K562 (cell line): ENCODE results near the gene CCDC97. TPM values are rescaled to one million over a fixed set of nuclear protein-coding genes. Genes with fewer than 3 reads are reported as not detected.

Experiments
- AFF4 ChIP-seq: sonication (generic); formaldehyde crosslinking; IDR thresholded peaks from 2 replicates; pipeline ENCODE4 v1.8.0; 2023; ENCODE audit warnings: mild to moderate bottlenecking, missing genetic modification reagents
- ASH1L ChIP-seq: fragments of 450-650 bp; IDR thresholded peaks from 2 replicates; pipeline ENCODE4 v1.6.1; 2018; ENCODE audit warnings: borderline replicate concordance, mild to moderate bottlenecking, low read depth; ENCODE audit not compliant: partially characterized antibody
- CBFA2T2 ChIP-seq: fragments of 450-650 bp; conservative IDR thresholded peaks from 2 replicates; pipeline ENCODE4 v1.6.1; 2017; ENCODE audit warnings: mild to moderate bottlenecking
- CBFA2T3 ChIP-seq: fragments of 450-650 bp; IDR thresholded peaks from 2 replicates; pipeline ENCODE4 v1.6.1; 2017
- GABPB2 ChIP-seq: fragments of 250-450 bp; sonication (Bioruptor Pico); conservative IDR thresholded peaks from 2 replicates; pipeline ENCODE4 v1.5.1; 2021; ENCODE audit warnings: mild to moderate bottlenecking
- GATA2 ChIP-seq: sonication (generic); formaldehyde crosslinking; IDR thresholded peaks from 2 replicates; pipeline ENCODE4 v1.4.0; 2020; ENCODE audit warnings: mild to moderate bottlenecking, missing genetic modification reagents
- GTF2E2 ChIP-seq: fragments of 200-800 bp; sonication (Bioruptor generic); IDR thresholded peaks from 2 replicates; pipeline ENCODE4 v1.6.1; 2016; ENCODE audit warnings: missing genetic modification characterization, missing compliant biosample characterization
- MTF1 ChIP-seq: fragments of 250-450 bp; sonication (Bioruptor Pico); IDR thresholded peaks from 2 replicates; pipeline ENCODE4 v1.9.0; 2021; ENCODE audit warnings: moderate library complexity, mild to moderate bottlenecking, inconsistent platforms, borderline replicate concordance
- MYNN ChIP-seq, 2 experiments: sonication (generic); formaldehyde crosslinking in 1 of 2; IDR thresholded peaks; 2 replicates each; pipeline versions ENCODE4 v1.5.0 to v1.6.1; 2016 to 2020; ENCODE audit warnings: antibody characterized with exemption in 1 of 2, missing genetic modification reagents in 1 of 2
- NFATC3 ChIP-seq: fragments of 450-650 bp; IDR thresholded peaks from 2 replicates; pipeline ENCODE4 v1.6.1; 2017; ENCODE audit warnings: mild to moderate bottlenecking
- NFIC ChIP-seq: fragments of 450-650 bp; IDR thresholded peaks from 2 replicates; pipeline ENCODE4 v1.6.1; 2017; ENCODE audit warnings: mild to moderate bottlenecking, inconsistent platforms
- RBFOX2 ChIP-seq: fragments of 200-400 bp; formaldehyde crosslinking; IDR thresholded peaks from 2 replicates; pipeline ENCODE4 v1.6.1; 2017; ENCODE audit warnings: low read depth, mild to moderate bottlenecking, low read length, moderate library complexity
- RBM25 ChIP-seq: fragments of 200-400 bp; formaldehyde crosslinking; IDR thresholded peaks from 2 replicates; pipeline ENCODE4 v1.6.1; 2018; ENCODE audit warnings: low read length, low read depth, moderate library complexity; ENCODE audit not compliant: severe bottlenecking
- SAFB2 ChIP-seq: fragments of 200-400 bp; formaldehyde crosslinking; IDR thresholded peaks from 2 replicates; pipeline ENCODE4 v1.6.1; 2018; ENCODE audit warnings: borderline replicate concordance, low read length, low read depth, moderate library complexity; ENCODE audit not compliant: severe bottlenecking
- SMARCC2 ChIP-seq: fragments of 450-650 bp; IDR thresholded peaks from 2 replicates; pipeline ENCODE4 v1.6.1; 2017; ENCODE audit warnings: antibody characterized with exemption, moderate library complexity, mild to moderate bottlenecking, low read depth
- USF2 ChIP-seq: sonication (generic); formaldehyde crosslinking; IDR thresholded peaks from 2 replicates; pipeline ENCODE4 v1.5.0; 2020; ENCODE audit warnings: missing genetic modification reagents
- YY1 ChIP-seq, 3 experiments: IDR thresholded peaks; 2 replicates each; pipeline ENCODE4 v1.6.1; 2011; ENCODE audit warnings: low read length in 2 of 3, mild to moderate bottlenecking in 2 of 3, moderate library complexity in 2 of 3, borderline replicate concordance in 1 of 3, control low read depth in 1 of 3, low read depth in 1 of 3; ENCODE audit not compliant: insufficient read depth in 3 of 3, insufficient replicate concordance in 2 of 3, control insufficient read depth in 1 of 3, insufficient read length in 1 of 3; ENCODE audit errors: extremely low read depth in 1 of 3
- ZFP36 ChIP-seq: fragments of 150-350 bp; IDR thresholded peaks from 2 replicates; pipeline ENCODE4 v1.6.1; 2018; ENCODE audit warnings: low read length, low read depth; ENCODE audit not compliant: partially characterized antibody
- ZNF583 ChIP-seq: fragments of 250-450 bp; sonication (Bioruptor Pico); IDR thresholded peaks from 2 replicates; pipeline ENCODE4 v1.4.0; 2020
- ZNF655 ChIP-seq: fragments of 250-450 bp; sonication (Bioruptor Pico); IDR thresholded peaks from 2 replicates; pipeline ENCODE4 v1.5.0; 2021
- ZNF699 ChIP-seq: fragments of 250-450 bp; sonication (Bioruptor Pico); IDR thresholded peaks from 2 replicates; pipeline ENCODE4 v1.8.0; 2021; ENCODE audit warnings: mild to moderate bottlenecking, moderate library complexity; ENCODE audit not compliant: insufficient replicate concordance
- ZNF717 ChIP-seq: fragments of 250-450 bp; sonication (Bioruptor Pico); IDR thresholded peaks from 2 replicates; pipeline ENCODE4 v1.5.0; 2021
- polyA plus RNA-seq, 8 experiments: library from polyadenylated mRNA; depleted of rRNA in 4 of 8; stranded (reverse) in 5 of 8; unstranded in 3 of 8; fragments of >200 nt; fragmentation: Nextera tagmentation in 2 of 8; fragmentation: Illumina TruSeq in 1 of 8; extraction: Ambion mirVana in 2 of 8; extraction: Trizol in 1 of 8; gene quantifications; 2 replicates each; pipeline versions ENCODE4 v1.2.1 to v1.2.3, GENCODE V29; 2011 to 2014; ENCODE audit warnings: inconsistent platforms in 1 of 8, missing spikeins in 1 of 8
- total RNA-seq, 7 experiments: library from RNA; depleted of rRNA in 6 of 7; stranded (reverse); fragments of >200 nt in 6 of 7; fragmentation: Illumina TruSeq in 2 of 7; extraction: Trizol in 2 of 7; gene quantifications; 2 replicates each; pipeline versions ENCODE4 v1.2.1 to v1.2.3, GENCODE V29; 2011 to 2021; ENCODE audit warnings: low replicate concordance in 1 of 7

CCDC97 gene
- total and polyA plus RNA-seq, 9 of the 15 experiments (the other 6 are each of a cell fraction or from before 2014, with no cell fraction given): 0.60 to 16.5 (median 7.0) TPM

- peak; percentile 76 for TF ChIP-seq RBFOX2
- 0 out of 2 replicates have a peak, but pooled peaks have one; percentile 26 for TF ChIP-seq AFF4 (CRISPR knock-in tag)
- no peak for TF ChIP-seq GATA2 (CRISPR knock-in tag)
- TF ChIP-seq SMARCC2: no peak
- no peak for TF ChIP-seq USF2 (CRISPR knock-in tag)
- no peak for TF ChIP-seq ZNF699
- TF ChIP-seq CBFA2T2: no peak
- TF ChIP-seq CBFA2T3: no peak
- TF ChIP-seq ASH1L: no peak
- TF ChIP-seq ZNF583 (CRISPR knock-in tag): no peak
- TF ChIP-seq GABPB2 (CRISPR knock-in tag): no peak
- TF ChIP-seq YY1 (IDR thresholded peaks at IDR 0.05; ENCODE audit: borderline replicate concordance in 1 of 3, control insufficient read depth in 1 of 3, extremely low read depth in 1 of 3, insufficient read depth in 3 of 3, insufficient read length in 1 of 3, insufficient replicate concordance in 2 of 3, low read depth in 1 of 3, low read length in 2 of 3): peak in 1 of 3 experiments; percentile 9
- TF ChIP-seq ZNF717 (CRISPR knock-in tag): no peak
- peak; percentile 54 for TF ChIP-seq ZFP36
- TF ChIP-seq MYNN (IDR thresholded peaks at IDR 0.05): 0 out of 2 replicates have a peak, but pooled peaks have one; percentile 24
- no peak for TF ChIP-seq MYNN (CRISPR knock-in tag; IDR thresholded peaks at IDR 0.05)
- TF ChIP-seq NFIC: peak; percentile 30
- TF ChIP-seq RBM25: peak; percentile 46
- no peak for TF ChIP-seq GTF2E2 (tag)
- TF ChIP-seq ZNF655: no peak
- TF ChIP-seq NFATC3: no peak
- TF ChIP-seq MTF1 (CRISPR knock-in tag): no peak
- TF ChIP-seq SAFB2: no peak
Measured at GRCh38 chr19:41353466-41354342, 43.7 kb downstream of the CCDC97 start, which contains the start of gene TGFB1 (continued).
